OCI-LY7 (cell line): ENCODE measurements around the gene FNDC1.

Source experiments
- CTCF ChIP-seq: fragments of 200-600 bp; sonication (generic); conservative IDR thresholded peaks from 2 replicates; pipeline ENCODE4 v1.5.1; 2014; ENCODE audit warnings: mild to moderate bottlenecking, antibody characterized with exemption, low read length, moderate library complexity, mixed read lengths
- EZH2phosphoT487 ChIP-seq: fragments of 200-600 bp; sonication (generic); IDR thresholded peaks from 2 replicates; pipeline ENCODE4 v1.6.1; 2018; ENCODE audit warnings: low read depth, borderline replicate concordance, mild to moderate bottlenecking, mixed run types, antibody characterized with exemption, low read length, moderate library complexity, mixed read lengths

- TF ChIP-seq CTCF = no peak
- TF ChIP-seq EZH2phosphoT487 = no peak
Measured at GRCh38 chr6:159268511-159268910, 99.3 kb downstream of the FNDC1 start.
